ENCODE measurements around the gene OSBPL10.
A peak's percentile ranks its signal among the peaks of the same experiment; 100 is the strongest.

DNA sequence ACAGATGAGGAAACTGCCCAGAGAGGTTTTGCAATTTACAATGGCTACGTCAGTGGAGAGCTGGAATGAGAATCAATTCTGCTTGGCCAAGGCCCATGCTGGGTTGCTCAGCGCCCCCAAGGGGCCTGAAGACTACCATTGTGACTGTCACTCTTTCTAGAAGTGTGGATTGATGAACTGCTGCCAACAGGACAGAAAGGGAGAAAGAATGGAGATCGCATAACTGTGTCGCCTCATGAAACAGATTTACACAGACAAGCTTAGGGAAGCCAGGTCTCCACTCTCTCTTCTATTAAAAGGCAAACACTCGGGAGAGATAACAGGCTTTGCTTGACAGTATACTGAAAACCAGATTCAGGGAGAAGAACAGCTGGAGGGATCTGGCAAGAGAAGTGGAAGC is 288.3 kb downstream of the OSBPL10 start:
- TF ChIP-seq, protein P1, sequence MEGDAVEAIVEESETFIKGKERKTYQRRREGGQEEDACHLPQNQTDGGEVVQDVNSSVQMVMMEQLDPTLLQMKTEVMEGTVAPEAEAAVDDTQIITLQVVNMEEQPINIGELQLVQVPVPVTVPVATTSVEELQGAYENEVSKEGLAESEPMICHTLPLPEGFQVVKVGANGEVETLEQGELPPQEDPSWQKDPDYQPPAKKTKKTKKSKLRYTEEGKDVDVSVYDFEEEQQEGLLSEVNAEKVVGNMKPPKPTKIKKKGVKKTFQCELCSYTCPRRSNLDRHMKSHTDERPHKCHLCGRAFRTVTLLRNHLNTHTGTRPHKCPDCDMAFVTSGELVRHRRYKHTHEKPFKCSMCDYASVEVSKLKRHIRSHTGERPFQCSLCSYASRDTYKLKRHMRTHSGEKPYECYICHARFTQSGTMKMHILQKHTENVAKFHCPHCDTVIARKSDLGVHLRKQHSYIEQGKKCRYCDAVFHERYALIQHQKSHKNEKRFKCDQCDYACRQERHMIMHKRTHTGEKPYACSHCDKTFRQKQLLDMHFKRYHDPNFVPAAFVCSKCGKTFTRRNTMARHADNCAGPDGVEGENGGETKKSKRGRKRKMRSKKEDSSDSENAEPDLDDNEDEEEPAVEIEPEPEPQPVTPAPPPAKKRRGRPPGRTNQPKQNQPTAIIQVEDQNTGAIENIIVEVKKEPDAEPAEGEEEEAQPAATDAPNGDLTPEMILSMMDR (conservative IDR thresholded peaks at IDR 0.05; ENCODE audit: low read length): peak; percentile 56
- TF ChIP-seq EZH2phosphoT487 (IDR thresholded peaks at IDR 0.05; ENCODE audit: borderline replicate concordance): no peak

All from Loucy (cell line).